ENCODE results near the gene DZIP1L. TPM values are rescaled to one million over a fixed set of nuclear protein-coding genes. Genes with fewer than 3 reads are reported as not detected.
A peak's percentile ranks its signal among the peaks of the same experiment; 100 is the strongest.

DZIP1L gene
- total RNA-seq, 1 experiment from 2014 or later = 6.2 TPM

DNA sequence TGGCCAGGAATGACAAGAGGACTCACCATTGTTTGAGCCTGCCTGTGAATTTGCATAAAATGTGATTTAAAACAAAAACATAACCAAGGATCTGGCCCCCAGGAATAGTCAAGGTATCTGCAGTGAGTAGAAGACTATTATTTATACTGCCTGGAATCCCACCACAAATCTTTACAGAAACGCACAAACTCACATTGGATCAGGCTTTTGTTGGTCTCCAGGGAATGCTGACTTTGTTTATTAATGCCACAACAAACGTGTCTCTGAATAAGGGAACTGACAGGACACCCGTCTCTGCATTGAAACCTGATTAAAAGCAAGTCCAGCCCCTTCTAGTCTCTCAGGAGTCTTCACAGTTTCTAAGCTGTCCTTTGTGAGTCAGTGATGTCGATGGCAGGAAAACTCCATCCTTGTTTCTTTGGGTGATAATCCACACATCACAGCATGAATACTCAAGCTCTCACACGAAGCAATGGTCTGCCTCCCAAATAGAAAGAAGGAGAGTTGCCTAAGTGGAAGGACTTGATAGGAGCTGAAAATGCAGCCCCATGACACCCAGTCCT, 67.7 kb downstream of the DZIP1L start:
- Mint-ChIP-seq H3K36me3 (ENCODE audit: insufficient read depth, unreplicated experiment) (no peaks in the 10 kb centered on the region), H3K27ac (ENCODE audit: low read depth, unreplicated experiment) (no peak overlapping the region), H3K9me3 (ENCODE audit: unreplicated experiment) (no peaks in the 10 kb centered on the region), H3K4me1 (ENCODE audit: insufficient read depth, unreplicated experiment) (peaks cover 20% of the 10 kb centered on the region), H3K27me3 (ENCODE audit: insufficient read depth, unreplicated experiment) (no peaks in the 10 kb centered on the region), H3K4me3 (ENCODE audit: unreplicated experiment) (no peak overlapping the region)
- intact Hi-C loops (cut with micrococcal nuclease) = no loop called here
- POLR2A ChIA-PET = no interaction called here
- CTCF ChIA-PET = interaction anchor here (0.6 to 2.1 kb wide), 7 partner anchors 9 to 868 kb away, joined by 3 to 5 read pairs (median 3); no protein-coding TSS in a partner anchor
- no peak for DNase-seq (ENCODE audit: unreplicated experiment)
- TF ChIP-seq, protein P1, sequence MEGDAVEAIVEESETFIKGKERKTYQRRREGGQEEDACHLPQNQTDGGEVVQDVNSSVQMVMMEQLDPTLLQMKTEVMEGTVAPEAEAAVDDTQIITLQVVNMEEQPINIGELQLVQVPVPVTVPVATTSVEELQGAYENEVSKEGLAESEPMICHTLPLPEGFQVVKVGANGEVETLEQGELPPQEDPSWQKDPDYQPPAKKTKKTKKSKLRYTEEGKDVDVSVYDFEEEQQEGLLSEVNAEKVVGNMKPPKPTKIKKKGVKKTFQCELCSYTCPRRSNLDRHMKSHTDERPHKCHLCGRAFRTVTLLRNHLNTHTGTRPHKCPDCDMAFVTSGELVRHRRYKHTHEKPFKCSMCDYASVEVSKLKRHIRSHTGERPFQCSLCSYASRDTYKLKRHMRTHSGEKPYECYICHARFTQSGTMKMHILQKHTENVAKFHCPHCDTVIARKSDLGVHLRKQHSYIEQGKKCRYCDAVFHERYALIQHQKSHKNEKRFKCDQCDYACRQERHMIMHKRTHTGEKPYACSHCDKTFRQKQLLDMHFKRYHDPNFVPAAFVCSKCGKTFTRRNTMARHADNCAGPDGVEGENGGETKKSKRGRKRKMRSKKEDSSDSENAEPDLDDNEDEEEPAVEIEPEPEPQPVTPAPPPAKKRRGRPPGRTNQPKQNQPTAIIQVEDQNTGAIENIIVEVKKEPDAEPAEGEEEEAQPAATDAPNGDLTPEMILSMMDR (IDR thresholded peaks at IDR 0.05; ENCODE audit: unreplicated experiment) = no peak
- no TSS peak for BruUV-seq (replicated peaks)

DNA sequence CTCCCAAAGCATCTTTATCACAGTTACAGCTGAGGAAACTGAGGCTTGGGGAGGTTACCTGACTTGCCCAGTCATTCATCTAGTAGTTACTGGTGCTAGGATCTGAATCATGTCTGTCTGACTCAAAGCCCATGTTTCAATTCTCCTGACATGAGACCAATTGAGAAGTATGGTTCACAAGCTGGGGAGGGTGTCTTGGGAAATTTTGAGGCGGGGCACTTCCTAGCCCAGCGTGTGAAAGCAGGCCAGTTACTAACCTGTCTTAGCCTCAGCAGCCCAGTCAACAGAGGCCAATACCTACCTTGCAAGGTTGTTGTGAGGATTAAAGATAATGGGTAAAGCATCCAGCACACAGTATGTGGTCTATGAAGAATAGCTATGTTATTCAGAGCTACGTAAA, 68.5 kb downstream of the DZIP1L start:
- Mint-ChIP-seq H3K36me3 (ENCODE audit: insufficient read depth, unreplicated experiment) (no peaks in the 10 kb centered on the region), H3K4me1 (ENCODE audit: insufficient read depth, unreplicated experiment) (peaks cover 22% of the 10 kb centered on the region), H3K27ac (ENCODE audit: low read depth, unreplicated experiment) (no peak overlapping the region), H3K27me3 (ENCODE audit: insufficient read depth, unreplicated experiment) (no peaks in the 10 kb centered on the region), H3K9me3 (ENCODE audit: unreplicated experiment) (no peaks in the 10 kb centered on the region), H3K4me3 (ENCODE audit: unreplicated experiment) (no peak overlapping the region)
- DNase-seq (ENCODE audit: unreplicated experiment) = peak; percentile 10
- BruUV-seq (replicated peaks) = no TSS peak
- TF ChIP-seq, protein P1 (IDR thresholded peaks at IDR 0.05; ENCODE audit: unreplicated experiment) = no peak
- intact Hi-C loops (cut with micrococcal nuclease) = no loop called here
- POLR2A ChIA-PET = interaction anchor here (0.6 kb wide), 1 partner anchor 900 kb away, joined by 3 read pairs; the partner anchor contains the start of gene FOXL2
- CTCF ChIA-PET = interaction anchor here (0.5 to 2.5 kb wide), 8 partner anchors 8 to 1195 kb away, joined by 3 to 7 read pairs (median 4); no protein-coding TSS in a partner anchor

DNA sequence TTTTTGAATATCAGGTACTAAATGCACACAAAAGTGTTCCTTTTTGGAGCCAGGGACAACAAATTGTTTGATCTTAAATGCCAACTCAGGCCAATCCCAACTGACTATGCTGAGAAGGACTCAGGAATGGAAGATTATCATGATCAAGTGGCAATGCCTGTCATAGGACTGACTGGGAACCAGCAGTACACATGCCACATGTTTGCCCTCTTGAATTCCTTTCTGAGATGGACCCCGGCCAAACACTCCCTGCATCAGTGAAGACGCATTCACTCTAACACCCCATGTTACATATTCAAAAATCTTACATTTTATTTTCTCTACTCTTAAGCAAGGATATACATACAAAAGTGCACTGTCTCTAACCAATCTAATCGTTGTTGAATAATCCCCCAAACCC, 69.3 kb downstream of the DZIP1L start:
- Mint-ChIP-seq H3K27me3 (ENCODE audit: insufficient read depth, unreplicated experiment) (no peaks in the 10 kb centered on the region), H3K27ac (ENCODE audit: low read depth, unreplicated experiment) (no peak overlapping the region), H3K9me3 (ENCODE audit: unreplicated experiment) (no peaks in the 10 kb centered on the region), H3K36me3 (ENCODE audit: insufficient read depth, unreplicated experiment) (no peaks in the 10 kb centered on the region), H3K4me1 (ENCODE audit: insufficient read depth, unreplicated experiment) (peaks cover 22% of the 10 kb centered on the region), H3K4me3 (ENCODE audit: unreplicated experiment) (no peak overlapping the region)
- no peak for DNase-seq (ENCODE audit: unreplicated experiment)
- intact Hi-C loops (cut with micrococcal nuclease) = no loop called here
- BruUV-seq (replicated peaks) = no TSS peak
- TF ChIP-seq, protein P1 (IDR thresholded peaks at IDR 0.05; ENCODE audit: unreplicated experiment) = no peak
- CTCF ChIA-PET = interaction anchor here (2.5 kb wide), 1 partner anchor 75 kb away, joined by 7 read pairs; no protein-coding TSS in a partner anchor
- POLR2A ChIA-PET = no interaction called here

DNA sequence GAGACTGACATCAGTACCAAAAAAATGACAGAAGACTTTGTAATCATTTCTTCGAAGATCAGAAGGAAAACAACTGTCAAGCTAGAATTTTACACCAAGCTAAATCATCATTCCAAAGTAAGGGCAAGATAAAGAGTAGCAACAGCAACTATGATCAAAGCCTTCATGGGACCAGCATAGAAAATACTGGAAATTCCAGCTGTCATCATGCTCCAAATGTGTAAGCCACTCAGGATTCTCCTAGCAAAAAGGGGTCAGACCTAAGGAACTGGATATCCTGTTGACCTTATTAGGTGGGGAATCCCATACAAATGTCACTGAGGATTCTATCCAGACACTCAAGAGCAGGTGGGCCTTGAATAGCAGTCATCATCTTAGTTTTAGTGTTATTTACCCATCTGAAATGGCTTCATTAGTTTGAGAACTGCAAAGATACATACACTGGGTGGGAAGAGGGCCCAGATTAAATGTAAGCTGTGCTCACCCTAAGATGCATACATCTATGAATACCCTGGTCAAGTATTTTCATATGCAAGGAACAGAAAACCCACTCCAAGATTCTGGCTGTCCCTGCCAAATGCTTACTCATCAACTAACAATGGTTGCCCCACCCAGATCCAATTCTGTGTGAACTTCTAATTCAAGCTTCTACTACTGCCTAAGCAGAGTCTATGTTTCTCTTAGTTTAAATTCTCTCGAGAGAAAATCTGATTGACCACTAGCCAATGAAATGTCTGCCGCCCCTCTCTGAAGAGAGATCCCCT, 72.0 kb downstream of the DZIP1L start:
- intact Hi-C loops (cut with micrococcal nuclease) = no loop called here
- Mint-ChIP-seq H3K9me3 (ENCODE audit: unreplicated experiment) (no peaks in the 10 kb centered on the region), H3K27me3 (ENCODE audit: insufficient read depth, unreplicated experiment) (no peaks in the 10 kb centered on the region), H3K4me3 (ENCODE audit: unreplicated experiment) (peak overlapping the region; percentile 10), H3K36me3 (ENCODE audit: insufficient read depth, unreplicated experiment) (no peaks in the 10 kb centered on the region), H3K27ac (ENCODE audit: low read depth, unreplicated experiment) (peak overlapping the region; percentile 17), H3K4me1 (ENCODE audit: insufficient read depth, unreplicated experiment) (peaks cover 22% of the 10 kb centered on the region)
- DNase-seq (ENCODE audit: unreplicated experiment) = peak; percentile 83
- ChIA-PET POLR2A (no interaction called here), CTCF (interaction anchor here (0.6 to 4.0 kb wide), 11 partner anchors 9 to 937 kb away, joined by 3 to 31 read pairs (median 3); no protein-coding TSS in a partner anchor)
- TF ChIP-seq, protein P1 (IDR thresholded peaks at IDR 0.05; ENCODE audit: unreplicated experiment) = no peak
- BruUV-seq (replicated peaks) = no TSS peak

Data from MCF 10A (cell line).